NCI-H345 treated with DMSO at 0.1 percent for 48 hours (cell line): ENCODE results near the gene CHRNA7.
"Not testable (repeated sequence)": the region's sequence is repeated elsewhere in the genome, so short reads cannot be mapped to it uniquely, and the experiment has no call there.

Source experiments
- DNase-seq: peaks from one replicate; lab custom pipeline; 2025; ENCODE audit not compliant: unreplicated experiment; lab: John Stamatoyannopoulos, UW

The CHRNA7 gene

DNA sequence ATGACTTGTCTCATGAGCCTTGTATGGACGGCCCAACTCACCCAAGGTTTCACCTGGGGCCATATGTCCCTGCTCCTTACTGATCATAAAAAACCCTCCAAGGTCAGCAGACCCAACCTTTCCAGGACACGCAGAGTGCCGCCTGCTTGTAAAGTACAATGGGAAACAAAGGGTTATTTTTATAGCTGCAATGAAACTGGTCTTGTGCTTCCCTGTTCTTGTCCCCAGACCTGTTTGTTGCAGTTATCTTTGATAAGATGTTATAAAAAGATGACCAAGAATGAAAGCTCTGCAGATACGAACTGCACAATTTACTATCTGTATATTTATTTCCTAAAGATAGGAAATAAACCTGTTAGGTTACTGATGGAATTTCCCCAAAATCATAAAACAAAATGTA is 136.0 kb downstream of the CHRNA7 start:
- not testable (repeated sequence) for DNase-seq

DNA sequence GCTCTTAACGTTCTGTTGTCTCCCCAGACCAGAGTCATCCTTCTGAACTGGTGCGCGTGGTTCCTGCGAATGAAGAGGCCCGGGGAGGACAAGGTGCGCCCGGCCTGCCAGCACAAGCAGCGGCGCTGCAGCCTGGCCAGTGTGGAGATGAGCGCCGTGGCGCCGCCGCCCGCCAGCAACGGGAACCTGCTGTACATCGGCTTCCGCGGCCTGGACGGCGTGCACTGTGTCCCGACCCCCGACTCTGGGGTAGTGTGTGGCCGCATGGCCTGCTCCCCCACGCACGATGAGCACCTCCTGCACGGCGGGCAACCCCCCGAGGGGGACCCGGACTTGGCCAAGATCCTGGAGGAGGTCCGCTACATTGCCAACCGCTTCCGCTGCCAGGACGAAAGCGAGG is 137.6 kb downstream of the CHRNA7 start:
- not testable (repeated sequence) for DNase-seq

DNA sequence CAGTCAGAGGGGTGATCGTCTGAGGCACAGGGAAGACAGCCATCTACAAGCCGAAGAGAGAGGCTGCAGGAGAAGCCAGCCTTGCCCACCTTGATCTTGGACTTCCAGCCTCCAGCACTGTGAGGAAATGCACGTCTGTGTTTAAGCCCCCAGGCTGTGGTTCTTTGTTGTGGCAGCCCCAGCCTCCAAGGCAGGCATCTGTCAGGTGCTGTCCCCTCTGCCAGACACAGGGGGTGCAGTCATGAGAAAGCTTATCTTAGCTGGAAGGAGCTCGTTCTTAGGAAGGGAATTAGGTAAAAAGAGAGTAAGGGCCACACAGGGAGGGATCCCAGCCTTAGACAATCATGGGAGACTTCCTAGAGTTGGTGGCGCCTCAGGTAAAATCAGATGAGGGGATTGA is 150.3 kb downstream of the CHRNA7 start:
- not testable (repeated sequence) for DNase-seq

DNA sequence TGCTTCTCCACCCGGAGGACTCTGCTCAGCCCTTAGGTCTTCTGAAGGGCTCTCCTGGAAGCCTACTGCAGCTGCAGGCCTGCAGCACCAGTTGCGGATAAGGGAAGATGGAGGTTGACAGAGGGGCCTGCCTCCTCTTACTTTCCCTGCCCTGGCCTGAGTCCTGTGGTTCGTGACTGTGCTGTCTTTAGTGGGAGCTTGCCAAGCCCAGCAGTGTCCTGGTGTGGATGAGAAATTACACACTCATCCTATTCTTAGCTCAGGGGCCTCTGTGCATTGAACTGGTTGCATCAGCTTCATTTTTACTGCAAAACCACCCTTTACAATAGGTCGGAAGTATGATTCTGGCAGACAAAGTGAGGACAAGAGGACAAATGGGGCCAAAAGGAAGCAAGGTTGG is 163.5 kb downstream of the CHRNA7 start:
- not testable (repeated sequence) for DNase-seq

DNA sequence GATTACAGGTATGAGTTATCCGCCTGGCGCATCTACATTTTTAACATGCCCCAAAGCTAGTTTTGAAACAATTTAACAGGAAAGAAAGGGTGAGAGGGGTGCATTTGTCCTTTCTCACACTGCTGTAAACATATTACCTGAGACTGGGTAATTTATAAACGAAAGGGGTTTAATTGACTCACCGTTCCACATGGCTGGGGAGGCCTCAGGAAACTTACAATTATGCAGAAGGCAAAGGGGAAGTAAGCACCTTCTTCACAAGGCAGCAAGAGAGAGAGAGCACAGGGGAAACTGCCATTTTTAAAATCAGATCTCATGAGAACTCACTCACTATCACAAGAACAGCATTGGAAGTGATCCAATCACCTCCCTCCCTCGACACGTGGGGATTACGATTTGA is 165.9 kb downstream of the CHRNA7 start:
- DNase-seq = not testable (repeated sequence)

DNA sequence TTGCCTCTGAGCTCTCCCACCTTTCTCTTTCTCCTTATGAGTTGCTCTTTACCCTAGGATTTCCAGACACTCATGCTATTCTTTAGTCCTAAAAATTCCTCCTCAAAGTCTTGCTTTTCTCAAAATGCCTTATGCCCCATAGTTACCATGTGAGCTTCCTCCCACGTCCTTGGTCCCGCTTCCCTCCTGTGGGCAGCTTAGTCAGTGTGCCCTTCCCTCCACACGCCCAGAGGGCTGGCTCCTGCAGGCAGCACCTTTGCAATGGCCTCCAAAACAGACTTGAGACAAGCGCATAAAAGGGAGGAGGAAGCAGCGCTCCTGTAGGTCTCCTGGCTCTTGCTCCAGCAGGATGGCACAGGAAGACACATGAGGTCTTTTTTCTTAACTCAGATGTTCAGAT is 168.6 kb downstream of the CHRNA7 start:
- DNase-seq = not testable (repeated sequence)

DNA sequence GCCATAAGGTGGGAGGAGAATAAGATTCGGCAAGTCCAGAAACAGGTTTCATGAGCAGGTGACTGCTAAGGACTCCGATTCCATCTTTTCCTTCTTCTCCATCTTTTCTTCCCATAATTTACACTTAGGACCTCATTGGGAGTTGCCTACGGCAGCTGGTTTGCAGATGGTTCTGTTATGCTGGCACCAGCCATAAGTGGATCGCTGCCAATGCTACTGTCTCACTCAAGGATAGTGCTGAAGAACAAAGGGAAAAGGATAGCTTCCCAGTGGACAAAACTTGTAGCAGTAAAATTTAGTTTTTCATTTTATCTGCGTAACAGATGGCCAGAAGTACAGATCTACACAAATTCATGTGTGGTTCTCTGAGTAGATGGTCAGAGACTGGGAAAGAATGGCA is 178.8 kb downstream of the CHRNA7 start:
- not testable (repeated sequence) for DNase-seq

DNA sequence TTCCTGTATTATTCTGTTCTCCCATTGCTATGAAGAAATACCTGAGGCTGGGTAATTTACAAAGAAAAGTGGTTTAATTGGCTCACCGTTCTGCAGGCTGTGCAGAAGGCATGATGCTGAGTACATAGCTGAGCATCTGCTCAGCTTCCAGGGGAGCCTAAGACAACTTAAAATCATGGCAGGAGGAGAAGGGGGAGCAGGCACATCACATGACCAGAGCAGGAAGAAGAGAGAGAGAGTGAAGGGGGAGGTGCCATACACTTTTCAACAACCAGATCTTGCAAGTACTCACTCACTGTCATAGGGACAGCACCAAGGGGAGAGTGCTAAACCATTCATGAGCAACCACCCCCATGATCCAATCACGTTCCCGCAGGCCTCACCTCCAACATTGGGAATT is 188.4 kb downstream of the CHRNA7 start:
- no peak for DNase-seq
